ENCODE results near the gene CAMTA1.

CAMTA1 gene

GRCh38 chr1:7070389-7071029 is 285.3 kb downstream of the CAMTA1 start:
- Histone ChIP-seq H3F3A (ENCODE audit: insufficient read depth) (no peaks in the 10 kb centered on the region), H2AFZ (ENCODE audit: low read depth, low read length, severe bottlenecking) (no peak overlapping the region), H3K9me3 (ENCODE audit: insufficient read depth, low read length) (no peaks in the 10 kb centered on the region), H4K20me1 (ENCODE audit: low read depth, low read length) (no peaks in the 10 kb centered on the region), H3K4me2 (ENCODE audit: low read depth, low read length, poor library complexity, severe bottlenecking) (no peak overlapping the region), H3K27ac (ENCODE audit: low read depth, low read length) (no peak overlapping the region), H3K9me2 (replicated peaks; ENCODE audit: insufficient read depth, low read length) (no peaks in the 10 kb centered on the region), H3K9ac (ENCODE audit: low read length) (no peak overlapping the region), H3K79me2 (ENCODE audit: insufficient read depth, low read length) (no peaks in the 10 kb centered on the region), H3K4me3 (ENCODE audit: insufficient read depth, low read length, poor library complexity, severe bottlenecking) (no peak overlapping the region), H3K36me3 (ENCODE audit: low read length) (no peaks in the 10 kb centered on the region), H3K27me3 (ENCODE audit: low read length) (no peaks in the 10 kb centered on the region)
- TF ChIP-seq CTCF (IDR thresholded peaks at IDR 0.05; ENCODE audit: insufficient read depth, low read length, poor library complexity, severe bottlenecking) (peak; percentile 92), EZH2phosphoT487 (conservative IDR thresholded peaks at IDR 0.05; ENCODE audit: low read length) (no peak)

GRCh38 chr1:7076117-7076516 is 290.9 kb downstream of the CAMTA1 start:
- Histone ChIP-seq H3K79me2 (ENCODE audit: insufficient read depth, low read length) (no peaks in the 10 kb centered on the region), H3K4me3 (ENCODE audit: insufficient read depth, low read length, poor library complexity, severe bottlenecking) (no peak overlapping the region), H2AFZ (ENCODE audit: low read depth, low read length, severe bottlenecking) (no peak overlapping the region), H3K27me3 (ENCODE audit: low read length) (no peaks in the 10 kb centered on the region), H3K9ac (ENCODE audit: low read length) (no peak overlapping the region), H3K27ac (ENCODE audit: low read depth, low read length) (no peak overlapping the region), H3K4me2 (ENCODE audit: low read depth, low read length, poor library complexity, severe bottlenecking) (no peak overlapping the region), H3K36me3 (ENCODE audit: low read length) (no peaks in the 10 kb centered on the region), H3K9me3 (ENCODE audit: insufficient read depth, low read length) (no peaks in the 10 kb centered on the region), H4K20me1 (ENCODE audit: low read depth, low read length) (no peaks in the 10 kb centered on the region), H3F3A (ENCODE audit: insufficient read depth) (no peaks in the 10 kb centered on the region), H3K9me2 (replicated peaks; ENCODE audit: insufficient read depth, low read length) (no peaks in the 10 kb centered on the region)
- TF ChIP-seq CTCF (IDR thresholded peaks at IDR 0.05; ENCODE audit: insufficient read depth, low read length, poor library complexity, severe bottlenecking) (no peak), EZH2phosphoT487 (conservative IDR thresholded peaks at IDR 0.05; ENCODE audit: low read length) (no peak)

GRCh38 chr1:7076572-7076971 is 291.3 kb downstream of the CAMTA1 start:
- TF ChIP-seq CTCF (IDR thresholded peaks at IDR 0.05; ENCODE audit: insufficient read depth, low read length, poor library complexity, severe bottlenecking) (no peak), EZH2phosphoT487 (conservative IDR thresholded peaks at IDR 0.05; ENCODE audit: low read length) (no peak)
- Histone ChIP-seq H3K79me2 (ENCODE audit: insufficient read depth, low read length) (no peaks in the 10 kb centered on the region), H3K9ac (ENCODE audit: low read length) (no peak overlapping the region), H3K4me3 (ENCODE audit: insufficient read depth, low read length, poor library complexity, severe bottlenecking) (no peak overlapping the region), H3K9me3 (ENCODE audit: insufficient read depth, low read length) (no peaks in the 10 kb centered on the region), H3K27ac (ENCODE audit: low read depth, low read length) (no peak overlapping the region), H3K36me3 (ENCODE audit: low read length) (no peaks in the 10 kb centered on the region), H4K20me1 (ENCODE audit: low read depth, low read length) (no peaks in the 10 kb centered on the region), H3K27me3 (ENCODE audit: low read length) (no peaks in the 10 kb centered on the region), H3K9me2 (replicated peaks; ENCODE audit: insufficient read depth, low read length) (no peaks in the 10 kb centered on the region), H2AFZ (ENCODE audit: low read depth, low read length, severe bottlenecking) (no peak overlapping the region), H3F3A (ENCODE audit: insufficient read depth) (no peaks in the 10 kb centered on the region), H3K4me2 (ENCODE audit: low read depth, low read length, poor library complexity, severe bottlenecking) (no peak overlapping the region)

Data from SU-DHL-6 (cell line).